DND-41 (cell line): ENCODE data around the gene TAF1L.

ENCODE experiments used
- ATAC-seq: fragments of 200-7000 bp; cut with Tn5 transposase; 3 replicates; pipeline ENCODE4 v1.9.1; 2021; ENCODE audit warnings: low read depth; ENCODE audit not compliant: insufficient read depth
- DNase-seq: peaks from one replicate; pipeline ENCODE4 v3.0.0-alpha.2; 2020
- H2AFZ ChIP-seq: 2 replicates; pipeline ENCODE4 v1.6.0; 2012; ENCODE audit warnings: low read depth, low read length
- H3K27ac ChIP-seq: 2 replicates; pipeline ENCODE4 v1.5.1; 2012; ENCODE audit warnings: low read length, inconsistent platforms
- H3K27me3 ChIP-seq: fragments of 200-600 bp; sonication (generic); 2 replicates; pipeline ENCODE4 v1.6.0; 2012; ENCODE audit warnings: low read length, mild to moderate bottlenecking, inconsistent platforms; ENCODE audit not compliant: insufficient read depth, poor library complexity
- H3K36me3 ChIP-seq: 2 replicates; pipeline ENCODE4 v1.5.1; 2012; ENCODE audit warnings: low read length, inconsistent platforms; ENCODE audit not compliant: insufficient read depth
- H3K4me1 ChIP-seq: 2 replicates; pipeline ENCODE4 v1.5.1; 2012; ENCODE audit warnings: mild to moderate bottlenecking, low read length; ENCODE audit not compliant: insufficient read depth
- H3K4me2 ChIP-seq: 2 replicates; pipeline ENCODE4 v1.6.0; 2012; ENCODE audit warnings: mild to moderate bottlenecking, moderate library complexity, low read length, inconsistent platforms; ENCODE audit not compliant: insufficient read depth
- H3K4me3 ChIP-seq, 2 experiments: fragments of 200-600 bp in 1 of 2; shearing (Covaris generic) in 1 of 2; 2 replicates each; pipeline ENCODE4 v1.5.1; 2012 to 2016; ENCODE audit warnings: inconsistent platforms in 2 of 2, low read length in 2 of 2, mild to moderate bottlenecking in 2 of 2, low read depth in 1 of 2, moderate library complexity in 1 of 2
- H3K79me2 ChIP-seq: 2 replicates; pipeline ENCODE4 v1.6.0; 2012; ENCODE audit warnings: low read length, inconsistent platforms; ENCODE audit not compliant: insufficient read depth
- H3K9ac ChIP-seq: 2 replicates; pipeline ENCODE4 v1.6.0; 2012; ENCODE audit warnings: low read depth, mild to moderate bottlenecking, inconsistent platforms, low read length, moderate library complexity
- H3K9me3 ChIP-seq: 2 replicates; pipeline ENCODE4 v1.5.1; 2012; ENCODE audit warnings: low read length, moderate library complexity, mild to moderate bottlenecking, inconsistent platforms; ENCODE audit not compliant: insufficient read depth, severe bottlenecking
- H4K20me1 ChIP-seq: 2 replicates; pipeline ENCODE4 v1.6.0; 2012; ENCODE audit warnings: low read length; ENCODE audit not compliant: insufficient read depth
- EZH2 ChIP-seq: IDR thresholded peaks from 3 replicates; pipeline ENCODE4 v1.6.1; 2012; ENCODE audit warnings: borderline replicate concordance, low read depth, mild to moderate bottlenecking, moderate library complexity, low read length, inconsistent platforms; ENCODE audit not compliant: severe bottlenecking
- TF ChIP-seq, protein P1 (sequence below): IDR thresholded peaks from 2 replicates; pipeline ENCODE4 v1.5.1; 2012; ENCODE audit warnings: borderline replicate concordance, low read length, moderate library complexity, mild to moderate bottlenecking; ENCODE audit not compliant: poor library complexity, severe bottlenecking; ENCODE audit errors: extremely low read depth

The TAF1L gene

DNA sequence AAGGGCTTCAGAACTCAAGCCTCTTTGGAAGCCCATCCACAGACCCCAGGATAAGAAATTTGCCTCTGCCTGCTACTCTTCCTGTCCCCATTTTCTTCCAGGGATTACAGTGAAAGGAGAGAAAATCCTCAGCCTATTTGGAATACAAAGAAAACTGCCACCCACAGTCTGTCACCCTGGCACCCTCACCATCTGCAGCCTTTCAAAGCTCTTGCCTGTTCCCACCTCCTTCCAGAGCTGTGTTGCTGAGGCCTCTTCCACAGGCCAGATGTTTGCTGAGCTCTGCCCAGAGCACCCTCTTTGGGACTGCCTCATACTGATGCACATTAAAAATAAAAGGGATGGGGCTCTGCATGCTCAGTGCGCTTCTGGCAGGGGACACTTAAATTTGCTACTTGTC, 35.9 kb upstream of the TAF1L start:
- no peaks in the 10 kb centered on the region for H3K4me1 ChIP-seq
- DNase-seq, result no peak
- no peak overlapping the region for H3K4me2 ChIP-seq
- no peaks in the 10 kb centered on the region for H3K27me3 ChIP-seq
- H3K36me3 ChIP-seq, result no peaks in the 10 kb centered on the region
- H3K79me2 ChIP-seq, result no peaks in the 10 kb centered on the region
- H4K20me1 ChIP-seq, result no peaks in the 10 kb centered on the region
- H2AFZ ChIP-seq, result no peak overlapping the region
- ATAC-seq, result no peak
- H3K9me3 ChIP-seq, result no peaks in the 10 kb centered on the region
- TF ChIP-seq, protein P1, sequence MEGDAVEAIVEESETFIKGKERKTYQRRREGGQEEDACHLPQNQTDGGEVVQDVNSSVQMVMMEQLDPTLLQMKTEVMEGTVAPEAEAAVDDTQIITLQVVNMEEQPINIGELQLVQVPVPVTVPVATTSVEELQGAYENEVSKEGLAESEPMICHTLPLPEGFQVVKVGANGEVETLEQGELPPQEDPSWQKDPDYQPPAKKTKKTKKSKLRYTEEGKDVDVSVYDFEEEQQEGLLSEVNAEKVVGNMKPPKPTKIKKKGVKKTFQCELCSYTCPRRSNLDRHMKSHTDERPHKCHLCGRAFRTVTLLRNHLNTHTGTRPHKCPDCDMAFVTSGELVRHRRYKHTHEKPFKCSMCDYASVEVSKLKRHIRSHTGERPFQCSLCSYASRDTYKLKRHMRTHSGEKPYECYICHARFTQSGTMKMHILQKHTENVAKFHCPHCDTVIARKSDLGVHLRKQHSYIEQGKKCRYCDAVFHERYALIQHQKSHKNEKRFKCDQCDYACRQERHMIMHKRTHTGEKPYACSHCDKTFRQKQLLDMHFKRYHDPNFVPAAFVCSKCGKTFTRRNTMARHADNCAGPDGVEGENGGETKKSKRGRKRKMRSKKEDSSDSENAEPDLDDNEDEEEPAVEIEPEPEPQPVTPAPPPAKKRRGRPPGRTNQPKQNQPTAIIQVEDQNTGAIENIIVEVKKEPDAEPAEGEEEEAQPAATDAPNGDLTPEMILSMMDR, result no peak
- TF ChIP-seq EZH2, result no peak
- H3K27ac ChIP-seq, result no peak overlapping the region
- no peak overlapping the region for H3K4me3 ChIP-seq
- no peak overlapping the region for H3K9ac ChIP-seq

DNA sequence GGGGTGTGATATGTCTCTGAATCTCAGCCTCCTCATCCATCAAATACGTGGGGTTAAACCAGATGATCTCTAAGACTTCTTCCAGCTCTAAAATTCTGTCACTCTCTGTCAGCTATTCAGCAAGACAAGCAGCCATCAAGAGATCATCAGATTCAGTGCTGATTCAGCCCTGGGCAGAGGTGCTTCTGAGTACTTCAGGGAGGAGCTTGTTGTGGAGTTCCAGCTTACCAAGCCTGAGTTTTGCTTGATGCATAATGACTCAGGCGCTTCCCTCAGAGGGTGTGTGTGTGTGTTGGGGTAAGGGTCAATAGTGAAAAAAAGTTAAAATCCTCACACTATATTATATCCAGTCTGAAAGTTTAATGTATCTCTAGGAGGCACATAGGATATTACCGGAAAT, 29.6 kb upstream of the TAF1L start:
- Histone ChIP-seq H3K9ac (no peak overlapping the region), H3K36me3 (no peaks in the 10 kb centered on the region), H2AFZ (no peak overlapping the region), H3K4me3 (no peak overlapping the region), H3K4me1 (no peaks in the 10 kb centered on the region), H3K27me3 (no peaks in the 10 kb centered on the region), H3K9me3 (no peaks in the 10 kb centered on the region), H3K4me2 (no peak overlapping the region), H3K79me2 (no peaks in the 10 kb centered on the region), H3K27ac (no peak overlapping the region), H4K20me1 (no peaks in the 10 kb centered on the region)
- no peak for DNase-seq
- TF ChIP-seq, protein P1, result no peak
- TF ChIP-seq EZH2, result no peak
- ATAC-seq, result no peak

GRCh38 chr9:32663741-32664140, 28.3 kb upstream of the TAF1L start:
- Histone ChIP-seq H3K4me3 (no peak overlapping the region), H3K9me3 (no peaks in the 10 kb centered on the region), H4K20me1 (no peaks in the 10 kb centered on the region), H3K9ac (no peak overlapping the region), H3K27ac (no peak overlapping the region), H3K4me1 (no peaks in the 10 kb centered on the region), H2AFZ (no peak overlapping the region), H3K36me3 (no peaks in the 10 kb centered on the region), H3K27me3 (no peaks in the 10 kb centered on the region), H3K79me2 (no peaks in the 10 kb centered on the region), H3K4me2 (no peak overlapping the region)
- TF ChIP-seq, protein P1, result no peak
- TF ChIP-seq EZH2, result no peak
- no peak for DNase-seq
- no peak for ATAC-seq

DNA sequence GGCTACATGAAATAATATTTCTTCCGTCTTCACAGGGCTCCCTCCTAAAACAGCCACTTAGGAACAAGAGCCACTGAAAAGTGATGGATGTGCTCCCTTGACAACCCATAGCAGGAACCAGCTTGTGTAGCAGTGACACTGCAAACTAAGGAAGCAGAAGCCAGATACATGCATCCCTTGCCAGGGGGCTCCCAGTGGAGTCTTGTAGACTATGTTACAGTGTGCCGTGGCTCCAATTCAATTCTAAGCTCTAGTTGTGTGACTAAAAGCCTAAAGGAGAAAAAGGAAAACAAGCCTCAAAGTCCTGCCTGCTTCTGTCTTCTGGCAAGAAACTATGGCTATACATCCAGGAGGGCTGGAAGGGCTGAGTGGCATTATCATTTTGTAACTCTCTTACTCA, 12.2 kb upstream of the TAF1L start:
- no peak for DNase-seq
- Histone ChIP-seq H3K36me3 (no peaks in the 10 kb centered on the region), H3K79me2 (no peaks in the 10 kb centered on the region), H3K4me2 (no peak overlapping the region), H4K20me1 (no peaks in the 10 kb centered on the region), H3K9ac (no peak overlapping the region), H3K4me1 (no peaks in the 10 kb centered on the region), H3K9me3 (no peaks in the 10 kb centered on the region), H3K4me3 (no peak overlapping the region), H2AFZ (no peak overlapping the region), H3K27me3 (no peaks in the 10 kb centered on the region), H3K27ac (no peak overlapping the region)
- ATAC-seq, result no peak
- TF ChIP-seq, protein P1, result no peak
- TF ChIP-seq EZH2, result no peak
